ENCODE results near the gene SAMD4B.

DNA sequence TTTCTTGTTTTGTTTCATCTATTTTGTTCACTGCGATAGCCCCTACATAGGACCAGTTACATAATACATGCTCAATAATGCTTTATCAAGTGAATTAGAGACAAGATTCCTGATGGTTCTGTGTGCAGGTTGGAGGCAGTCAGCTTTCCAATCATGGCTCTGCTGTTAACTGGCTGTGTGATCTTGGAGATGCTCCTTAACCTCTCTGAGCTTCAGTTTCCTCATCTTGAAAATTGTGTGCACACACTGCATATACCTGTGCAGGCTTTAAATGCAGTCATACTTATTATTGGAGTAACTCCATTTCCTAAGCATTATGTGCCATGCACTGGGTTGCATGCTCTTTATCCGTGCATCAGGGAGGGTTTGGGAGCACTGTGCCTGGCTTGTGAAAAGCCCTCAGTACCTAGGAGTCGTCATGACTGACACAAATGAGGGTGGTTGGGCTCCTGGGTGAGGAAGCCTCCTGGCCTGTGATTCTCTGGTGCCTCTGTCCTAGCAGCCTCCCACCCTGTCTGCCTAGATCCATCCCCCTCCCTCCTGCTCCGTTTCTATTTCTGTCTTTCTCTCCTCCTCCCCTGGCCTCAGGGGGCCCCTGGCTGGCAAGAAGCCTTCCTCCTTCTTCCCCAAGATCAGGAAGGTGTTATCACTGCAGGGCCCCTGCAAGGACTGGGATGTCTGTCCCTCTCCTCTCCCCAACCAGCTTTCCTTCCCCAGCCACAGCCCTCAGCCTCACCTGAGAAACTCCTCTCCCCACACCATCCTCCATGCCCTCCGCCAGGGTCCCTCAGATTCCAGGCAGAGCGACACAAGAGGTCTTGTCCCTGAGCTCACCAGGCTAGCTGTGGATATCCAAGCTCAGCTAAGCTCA lies 37.3 kb upstream of the SAMD4B start:
- no peak for TF ChIP-seq EZH2 (IDR thresholded peaks at IDR 0.05; ENCODE audit: low read depth, unreplicated experiment)
- TF ChIP-seq, protein P1, sequence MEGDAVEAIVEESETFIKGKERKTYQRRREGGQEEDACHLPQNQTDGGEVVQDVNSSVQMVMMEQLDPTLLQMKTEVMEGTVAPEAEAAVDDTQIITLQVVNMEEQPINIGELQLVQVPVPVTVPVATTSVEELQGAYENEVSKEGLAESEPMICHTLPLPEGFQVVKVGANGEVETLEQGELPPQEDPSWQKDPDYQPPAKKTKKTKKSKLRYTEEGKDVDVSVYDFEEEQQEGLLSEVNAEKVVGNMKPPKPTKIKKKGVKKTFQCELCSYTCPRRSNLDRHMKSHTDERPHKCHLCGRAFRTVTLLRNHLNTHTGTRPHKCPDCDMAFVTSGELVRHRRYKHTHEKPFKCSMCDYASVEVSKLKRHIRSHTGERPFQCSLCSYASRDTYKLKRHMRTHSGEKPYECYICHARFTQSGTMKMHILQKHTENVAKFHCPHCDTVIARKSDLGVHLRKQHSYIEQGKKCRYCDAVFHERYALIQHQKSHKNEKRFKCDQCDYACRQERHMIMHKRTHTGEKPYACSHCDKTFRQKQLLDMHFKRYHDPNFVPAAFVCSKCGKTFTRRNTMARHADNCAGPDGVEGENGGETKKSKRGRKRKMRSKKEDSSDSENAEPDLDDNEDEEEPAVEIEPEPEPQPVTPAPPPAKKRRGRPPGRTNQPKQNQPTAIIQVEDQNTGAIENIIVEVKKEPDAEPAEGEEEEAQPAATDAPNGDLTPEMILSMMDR (conservative IDR thresholded peaks at IDR 0.05; ENCODE audit: low read depth in 2 of 2) = no peak
- TF ChIP-seq ZNF331 (CRISPR knock-in tag; IDR thresholded peaks at IDR 0.05; ENCODE audit: low read depth) = no peak
- TF ChIP-seq EZH2phosphoT487 (IDR thresholded peaks at IDR 0.05; ENCODE audit: unreplicated experiment) = no peak
- no peak for TF ChIP-seq POLR2AphosphoS5 (IDR thresholded peaks at IDR 0.05; ENCODE audit: low read depth)
- TF ChIP-seq, protein P2, sequence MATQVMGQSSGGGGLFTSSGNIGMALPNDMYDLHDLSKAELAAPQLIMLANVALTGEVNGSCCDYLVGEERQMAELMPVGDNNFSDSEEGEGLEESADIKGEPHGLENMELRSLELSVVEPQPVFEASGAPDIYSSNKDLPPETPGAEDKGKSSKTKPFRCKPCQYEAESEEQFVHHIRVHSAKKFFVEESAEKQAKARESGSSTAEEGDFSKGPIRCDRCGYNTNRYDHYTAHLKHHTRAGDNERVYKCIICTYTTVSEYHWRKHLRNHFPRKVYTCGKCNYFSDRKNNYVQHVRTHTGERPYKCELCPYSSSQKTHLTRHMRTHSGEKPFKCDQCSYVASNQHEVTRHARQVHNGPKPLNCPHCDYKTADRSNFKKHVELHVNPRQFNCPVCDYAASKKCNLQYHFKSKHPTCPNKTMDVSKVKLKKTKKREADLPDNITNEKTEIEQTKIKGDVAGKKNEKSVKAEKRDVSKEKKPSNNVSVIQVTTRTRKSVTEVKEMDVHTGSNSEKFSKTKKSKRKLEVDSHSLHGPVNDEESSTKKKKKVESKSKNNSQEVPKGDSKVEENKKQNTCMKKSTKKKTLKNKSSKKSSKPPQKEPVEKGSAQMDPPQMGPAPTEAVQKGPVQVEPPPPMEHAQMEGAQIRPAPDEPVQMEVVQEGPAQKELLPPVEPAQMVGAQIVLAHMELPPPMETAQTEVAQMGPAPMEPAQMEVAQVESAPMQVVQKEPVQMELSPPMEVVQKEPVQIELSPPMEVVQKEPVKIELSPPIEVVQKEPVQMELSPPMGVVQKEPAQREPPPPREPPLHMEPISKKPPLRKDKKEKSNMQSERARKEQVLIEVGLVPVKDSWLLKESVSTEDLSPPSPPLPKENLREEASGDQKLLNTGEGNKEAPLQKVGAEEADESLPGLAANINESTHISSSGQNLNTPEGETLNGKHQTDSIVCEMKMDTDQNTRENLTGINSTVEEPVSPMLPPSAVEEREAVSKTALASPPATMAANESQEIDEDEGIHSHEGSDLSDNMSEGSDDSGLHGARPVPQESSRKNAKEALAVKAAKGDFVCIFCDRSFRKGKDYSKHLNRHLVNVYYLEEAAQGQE (IDR thresholded peaks at IDR 0.05; ENCODE audit: unreplicated experiment) = no peak
- no peak for TF ChIP-seq CREB1 (CRISPR knock-in tag; IDR thresholded peaks at IDR 0.05; ENCODE audit: low read depth)
- TF ChIP-seq, protein P3, sequence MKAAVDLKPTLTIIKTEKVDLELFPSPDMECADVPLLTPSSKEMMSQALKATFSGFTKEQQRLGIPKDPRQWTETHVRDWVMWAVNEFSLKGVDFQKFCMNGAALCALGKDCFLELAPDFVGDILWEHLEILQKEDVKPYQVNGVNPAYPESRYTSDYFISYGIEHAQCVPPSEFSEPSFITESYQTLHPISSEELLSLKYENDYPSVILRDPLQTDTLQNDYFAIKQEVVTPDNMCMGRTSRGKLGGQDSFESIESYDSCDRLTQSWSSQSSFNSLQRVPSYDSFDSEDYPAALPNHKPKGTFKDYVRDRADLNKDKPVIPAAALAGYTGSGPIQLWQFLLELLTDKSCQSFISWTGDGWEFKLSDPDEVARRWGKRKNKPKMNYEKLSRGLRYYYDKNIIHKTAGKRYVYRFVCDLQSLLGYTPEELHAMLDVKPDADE (IDR thresholded peaks at IDR 0.05) = no peak
- TF ChIP-seq STAT1 (IDR thresholded peaks at IDR 0.05; ENCODE audit: unreplicated experiment) = no peak
- no peak for TF ChIP-seq ZNF114 (CRISPR knock-in tag; IDR thresholded peaks at IDR 0.05)
- TF ChIP-seq NANOG (IDR thresholded peaks at IDR 0.05; ENCODE audit: borderline replicate concordance) = no peak
- TF ChIP-seq JUNB (IDR thresholded peaks at IDR 0.05; ENCODE audit: unreplicated experiment) = no peak
- TF ChIP-seq, protein P4, sequence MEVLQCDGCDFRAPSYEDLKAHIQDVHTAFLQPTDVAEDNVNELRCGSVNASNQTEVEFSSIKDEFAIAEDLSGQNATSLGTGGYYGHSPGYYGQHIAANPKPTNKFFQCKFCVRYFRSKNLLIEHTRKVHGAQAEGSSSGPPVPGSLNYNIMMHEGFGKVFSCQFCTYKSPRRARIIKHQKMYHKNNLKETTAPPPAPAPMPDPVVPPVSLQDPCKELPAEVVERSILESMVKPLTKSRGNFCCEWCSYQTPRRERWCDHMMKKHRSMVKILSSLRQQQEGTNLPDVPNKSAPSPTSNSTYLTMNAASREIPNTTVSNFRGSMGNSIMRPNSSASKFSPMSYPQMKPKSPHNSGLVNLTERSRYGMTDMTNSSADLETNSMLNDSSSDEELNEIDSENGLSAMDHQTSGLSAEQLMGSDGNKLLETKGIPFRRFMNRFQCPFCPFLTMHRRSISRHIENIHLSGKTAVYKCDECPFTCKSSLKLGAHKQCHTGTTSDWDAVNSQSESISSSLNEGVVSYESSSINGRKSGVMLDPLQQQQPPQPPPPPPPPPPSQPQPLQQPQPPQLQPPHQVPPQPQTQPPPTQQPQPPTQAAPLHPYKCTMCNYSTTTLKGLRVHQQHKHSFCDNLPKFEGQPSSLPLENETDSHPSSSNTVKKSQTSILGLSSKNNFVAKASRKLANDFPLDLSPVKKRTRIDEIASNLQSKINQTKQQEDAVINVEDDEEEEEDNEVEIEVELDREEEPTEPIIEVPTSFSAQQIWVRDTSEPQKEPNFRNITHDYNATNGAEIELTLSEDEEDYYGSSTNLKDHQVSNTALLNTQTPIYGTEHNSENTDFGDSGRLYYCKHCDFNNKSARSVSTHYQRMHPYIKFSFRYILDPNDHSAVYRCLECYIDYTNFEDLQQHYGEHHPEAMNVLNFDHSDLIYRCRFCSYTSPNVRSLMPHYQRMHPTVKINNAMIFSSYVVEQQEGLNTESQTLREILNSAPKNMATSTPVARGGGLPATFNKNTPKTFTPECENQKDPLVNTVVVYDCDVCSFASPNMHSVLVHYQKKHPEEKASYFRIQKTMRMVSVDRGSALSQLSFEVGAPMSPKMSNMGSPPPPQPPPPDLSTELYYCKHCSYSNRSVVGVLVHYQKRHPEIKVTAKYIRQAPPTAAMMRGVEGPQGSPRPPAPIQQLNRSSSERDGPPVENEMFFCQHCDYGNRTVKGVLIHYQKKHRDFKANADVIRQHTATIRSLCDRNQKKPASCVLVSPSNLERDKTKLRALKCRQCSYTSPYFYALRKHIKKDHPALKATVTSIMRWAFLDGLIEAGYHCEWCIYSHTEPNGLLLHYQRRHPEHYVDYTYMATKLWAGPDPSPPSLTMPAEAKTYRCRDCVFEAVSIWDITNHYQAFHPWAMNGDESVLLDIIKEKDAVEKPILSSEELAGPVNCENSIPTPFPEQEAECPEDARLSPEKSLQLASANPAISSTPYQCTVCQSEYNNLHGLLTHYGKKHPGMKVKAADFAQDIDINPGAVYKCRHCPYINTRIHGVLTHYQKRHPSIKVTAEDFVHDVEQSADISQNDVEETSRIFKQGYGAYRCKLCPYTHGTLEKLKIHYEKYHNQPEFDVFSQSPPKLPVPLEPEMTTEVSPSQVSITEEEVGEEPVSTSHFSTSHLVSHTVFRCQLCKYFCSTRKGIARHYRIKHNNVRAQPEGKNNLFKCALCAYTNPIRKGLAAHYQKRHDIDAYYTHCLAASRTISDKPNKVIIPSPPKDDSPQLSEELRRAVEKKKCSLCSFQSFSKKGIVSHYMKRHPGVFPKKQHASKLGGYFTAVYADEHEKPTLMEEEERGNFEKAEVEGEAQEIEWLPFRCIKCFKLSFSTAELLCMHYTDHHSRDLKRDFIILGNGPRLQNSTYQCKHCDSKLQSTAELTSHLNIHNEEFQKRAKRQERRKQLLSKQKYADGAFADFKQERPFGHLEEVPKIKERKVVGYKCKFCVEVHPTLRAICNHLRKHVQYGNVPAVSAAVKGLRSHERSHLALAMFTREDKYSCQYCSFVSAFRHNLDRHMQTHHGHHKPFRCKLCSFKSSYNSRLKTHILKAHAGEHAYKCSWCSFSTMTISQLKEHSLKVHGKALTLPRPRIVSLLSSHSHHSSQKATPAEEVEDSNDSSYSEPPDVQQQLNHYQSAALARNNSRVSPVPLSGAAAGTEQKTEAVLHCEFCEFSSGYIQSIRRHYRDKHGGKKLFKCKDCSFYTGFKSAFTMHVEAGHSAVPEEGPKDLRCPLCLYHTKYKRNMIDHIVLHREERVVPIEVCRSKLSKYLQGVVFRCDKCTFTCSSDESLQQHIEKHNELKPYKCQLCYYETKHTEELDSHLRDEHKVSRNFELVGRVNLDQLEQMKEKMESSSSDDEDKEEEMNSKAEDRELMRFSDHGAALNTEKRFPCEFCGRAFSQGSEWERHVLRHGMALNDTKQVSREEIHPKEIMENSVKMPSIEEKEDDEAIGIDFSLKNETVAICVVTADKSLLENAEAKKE (CRISPR knock-in tag; IDR thresholded peaks at IDR 0.05) = no peak

Measured in GM23338 (cell line).